Hepatic stellate cell (primary cell): ENCODE data around the gene RHOXF2B.
A peak's percentile ranks its signal among the peaks of the same experiment; 100 is the strongest.
"Not testable (repeated sequence)": the region's sequence is repeated elsewhere in the genome, so short reads cannot be mapped to it uniquely, and the experiment has no call there.

ENCODE experiments used
- DNase-seq: peaks from one replicate; pipeline ENCODE4 v3.0.0; 2011; ENCODE audit warnings: low spot score

RHOXF2B gene

DNA sequence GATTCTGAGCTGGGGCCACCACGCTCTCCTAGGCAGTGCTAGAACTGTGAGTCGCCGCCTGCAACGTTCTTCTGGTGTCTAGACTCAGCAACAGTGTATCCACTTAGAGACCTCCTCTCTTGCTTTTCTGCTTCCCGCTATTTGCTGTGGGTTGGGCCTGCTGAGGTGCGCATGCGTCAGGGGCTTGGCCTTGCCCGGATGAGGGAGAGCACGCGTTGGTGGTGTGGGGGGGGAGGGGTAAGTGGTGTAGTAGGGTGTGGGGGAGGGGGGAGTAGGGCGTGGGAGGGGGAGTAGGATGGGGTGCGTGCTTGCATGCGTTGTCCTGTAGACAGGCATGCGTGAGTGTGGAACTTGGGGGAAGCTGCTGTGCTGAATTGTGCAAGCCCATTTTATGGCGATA, at the start of gene RHOXF2B:
Gene RHOXF2B (minus strand): TSS at position 101 of the 400 bp plus-strand sequence. CDS start 138 bp downstream, outside the sequence.
- not testable (repeated sequence) for DNase-seq

GRCh38 chrX:120125444-120125843, 48.0 kb upstream of the RHOXF2B start:
- no peak for DNase-seq

DNA sequence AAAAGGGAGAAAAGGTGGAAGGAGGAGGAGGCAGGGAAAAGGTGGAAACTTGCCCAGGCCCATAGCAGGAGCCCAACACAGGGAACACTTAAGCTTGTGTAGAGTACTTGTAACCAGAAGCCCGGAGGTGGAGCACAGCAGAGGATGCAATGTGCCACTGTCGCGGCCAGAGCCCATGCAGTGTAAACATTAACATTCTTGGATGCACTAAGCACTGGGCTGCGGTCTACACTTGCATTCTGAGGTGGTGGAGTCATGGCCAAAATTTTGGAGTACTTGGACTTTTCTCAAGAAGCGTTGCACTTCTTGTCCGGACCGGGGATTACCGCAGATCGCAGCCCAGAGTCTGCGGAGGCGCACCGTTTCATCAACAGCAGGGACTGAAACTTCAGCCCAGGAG, 42.7 kb upstream of the RHOXF2B start:
- peak; percentile 49 for DNase-seq

GRCh38 chrX:120115438-120115963, 38.0 kb upstream of the RHOXF2B start, which contains the start of gene RHOXF1:
Gene RHOXF1 (minus strand): TSS chrX:120115913. CDS start chrX:120115862, 51 bp downstream.
- DNase-seq = no peak

DNA sequence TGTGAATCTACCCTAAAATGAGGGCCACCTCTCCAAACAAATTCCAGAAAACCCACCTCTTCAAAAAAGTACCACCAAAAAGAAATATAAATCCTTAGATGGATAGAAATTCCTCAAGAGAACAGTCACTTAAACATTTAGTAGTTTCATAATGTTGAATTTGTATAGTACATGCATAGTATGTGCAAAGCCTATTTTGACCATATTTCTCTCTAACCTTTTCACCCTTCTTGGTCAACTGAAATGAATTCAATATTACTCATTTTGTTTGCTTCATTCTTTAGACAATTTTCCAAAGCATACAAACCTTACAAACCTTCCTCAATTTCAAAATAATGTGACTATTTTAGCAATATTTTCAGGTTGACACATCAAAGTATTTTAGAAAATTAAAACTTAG, 34.1 kb upstream of the RHOXF2B start:
- no peak for DNase-seq

- DNase-seq = no peak
These were observed 31.9 kb upstream of the RHOXF2B start for GRCh38 chrX:120109378-120109777.

GRCh38 chrX:120104707-120105106, 27.2 kb upstream of the RHOXF2B start:
- DNase-seq = not testable (repeated sequence)

DNA sequence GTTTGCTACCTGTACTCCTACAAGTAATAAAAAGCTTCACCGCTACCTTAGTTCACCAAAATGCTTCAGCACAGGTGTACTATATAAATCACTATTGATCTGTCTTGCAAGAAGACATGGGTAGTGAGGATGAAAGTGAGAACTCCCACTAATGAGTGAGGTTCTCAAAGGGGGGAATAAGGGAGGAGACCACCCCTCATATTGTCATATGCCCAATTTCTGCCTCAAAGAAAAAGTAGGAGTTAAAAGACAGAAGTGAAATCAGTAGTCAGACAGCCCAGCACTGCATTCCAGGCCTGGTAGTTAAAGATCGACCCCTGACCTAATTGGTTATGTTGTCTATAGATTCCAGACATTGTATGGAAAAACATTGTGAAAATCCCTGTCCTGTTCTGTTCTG, 23.6 kb upstream of the RHOXF2B start:
- DNase-seq = not testable (repeated sequence)

DNA sequence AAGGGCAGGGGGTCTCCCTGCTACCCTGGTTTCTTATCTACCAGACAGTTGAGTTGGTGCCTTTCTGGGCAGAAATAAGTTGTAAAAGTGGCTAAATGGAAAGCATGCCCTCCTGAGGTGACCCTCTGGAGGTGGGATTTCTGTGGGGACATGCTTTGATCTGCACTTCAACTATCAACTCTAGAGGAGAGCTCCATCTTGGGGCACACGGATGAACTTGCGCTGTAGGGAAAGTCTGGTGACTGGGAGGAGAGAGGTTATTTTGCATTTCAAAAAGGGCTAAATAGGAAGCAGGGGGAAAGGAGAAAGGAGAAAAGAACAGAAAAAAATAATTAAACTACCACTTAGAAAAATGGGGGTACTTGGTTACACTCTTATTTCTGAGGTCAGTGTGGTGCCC, 12.7 kb upstream of the RHOXF2B start:
- DNase-seq = no peak

- DNase-seq = no peak
These were observed 10.0 kb upstream of the RHOXF2B start for GRCh38 chrX:120087289-120088017.

DNA sequence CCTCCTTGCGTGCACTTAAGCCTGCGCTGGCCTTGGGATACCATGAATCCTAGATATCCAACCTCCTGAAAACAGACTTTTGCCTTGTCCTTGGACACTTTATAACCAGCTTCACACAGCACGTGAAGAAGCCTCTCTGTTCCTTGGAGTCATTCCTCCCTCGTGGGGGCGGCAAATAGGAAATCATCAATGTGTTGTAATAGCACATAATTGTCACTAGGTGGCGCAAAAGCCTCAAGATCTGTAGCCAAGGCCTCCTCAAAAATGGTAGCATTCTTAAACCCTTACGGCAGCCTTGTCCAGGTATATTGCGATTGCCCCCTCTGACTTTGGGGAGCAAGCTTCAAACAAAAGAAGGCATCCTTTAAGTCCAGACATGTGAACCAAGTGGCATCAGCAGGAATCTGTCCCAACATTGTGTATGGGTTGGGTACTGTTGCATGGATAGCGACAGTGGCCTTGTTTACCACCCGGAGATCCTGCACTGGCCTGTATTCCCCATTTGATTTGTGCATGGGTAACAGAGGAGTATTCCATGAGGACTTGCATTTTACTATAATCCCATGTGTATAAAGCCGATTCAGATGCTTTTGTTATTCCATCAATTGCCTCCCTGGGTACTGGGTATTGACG, 8.2 kb upstream of the RHOXF2B start:
- DNase-seq = not testable (repeated sequence)

GRCh38 chrX:120066169-120066568, 11.3 kb downstream of the RHOXF2B start:
- DNase-seq = not testable (repeated sequence)

DNA sequence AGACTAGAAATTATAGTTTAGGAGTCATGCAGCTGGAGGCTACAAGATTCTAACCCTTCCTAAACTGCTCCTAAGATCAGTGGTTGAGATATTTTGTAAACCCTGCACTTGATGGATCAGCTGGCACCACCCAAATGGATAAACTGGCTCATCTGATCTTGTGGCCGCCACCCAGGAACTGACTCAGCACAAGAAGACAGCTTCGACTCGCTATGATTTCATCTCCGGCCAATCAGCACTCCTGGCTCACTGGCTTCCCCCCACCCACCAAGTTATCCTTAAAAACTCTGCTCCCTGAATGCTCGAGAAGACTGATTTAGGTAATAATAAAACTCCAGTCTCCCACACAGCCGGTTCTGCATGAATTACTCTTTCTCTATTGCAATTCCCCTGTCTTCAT, 34.8 kb downstream of the RHOXF2B start:
- not testable (repeated sequence) for DNase-seq

- DNase-seq = not testable (repeated sequence)
These were observed 35.2 kb downstream of the RHOXF2B start for GRCh38 chrX:120042247-120042646.

GRCh38 chrX:120040176-120040575, 37.3 kb downstream of the RHOXF2B start:
- DNase-seq = not testable (repeated sequence)

- not testable (repeated sequence) for DNase-seq
These were observed 38.3 kb downstream of the RHOXF2B start for GRCh38 chrX:120039087-120039733.

- DNase-seq = no peak
These were observed 40.8 kb downstream of the RHOXF2B start for GRCh38 chrX:120036704-120037103.

- DNase-seq = not testable (repeated sequence)
These were observed 41.8 kb downstream of the RHOXF2B start for GRCh38 chrX:120035522-120036309.

- DNase-seq = no peak
These were observed 48.1 kb downstream of the RHOXF2B start for GRCh38 chrX:120029354-120029753.

DNA sequence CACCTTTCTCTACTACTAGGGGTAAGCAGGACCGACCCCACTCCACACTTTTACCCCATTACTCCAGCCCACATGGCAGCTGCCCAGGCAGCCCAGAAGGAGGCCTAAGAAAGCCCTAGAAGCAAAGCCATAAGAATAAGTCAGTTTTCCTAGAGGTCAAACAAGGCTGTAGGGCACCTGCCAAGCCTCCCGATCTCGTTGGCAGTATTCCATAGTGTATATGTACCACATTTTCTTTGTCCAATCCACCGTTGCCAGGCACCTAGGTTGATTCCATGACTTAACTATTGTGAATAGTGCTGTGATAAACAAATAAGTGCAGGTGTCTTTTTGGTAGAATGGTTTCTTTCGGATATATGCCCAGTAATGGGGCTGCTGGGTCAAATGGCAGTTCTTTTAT, 54.2 kb downstream of the RHOXF2B start:
- no peak for DNase-seq

- no peak for DNase-seq
These were observed 54.7 kb downstream of the RHOXF2B start for GRCh38 chrX:120022763-120023162.
